Left colon (tissue), 2 donors: ENCODE data around the gene MAP3K9. TPM values are rescaled to one million over a fixed set of nuclear protein-coding genes. Genes with fewer than 3 reads are reported as not detected.

Experiments
- ATAC-seq: fragments of 200-7000 bp; cut with Tn5 transposase; one replicate; pipeline ENCODE4 v1.9.1; 2020; ENCODE audit warnings: mild to moderate bottlenecking, moderate library complexity
- DNase-seq, 2 donors: peaks; one replicate each; pipeline ENCODE4 v3.0.0-alpha.2; 2020
- intact Hi-C, 2 donors: fragments of 100-400 bp; cut with DNase I in 1 of 2; cut with micrococcal nuclease in 1 of 2; formaldehyde crosslinking; loops; one replicate each; pipeline versions ENCODE4 v1.11.2 to v1.14.0; 2022; cut with DNase I, micrococcal nuclease
- total RNA-seq, 2 donors: library from RNA; stranded (reverse); fragmentation: NEBNext Ultra II Directional; extraction: Animal tissue kit (Norgen Biotek cat#: 25700); gene quantifications; one replicate each; pipeline ENCODE4 v1.2.1, GENCODE V29; 2021
- donor health status: DM: no; HTN: no; CAD: no.
- donor health status: DM: yes; HTN: yes; CAD: no.

The MAP3K9 gene
- total RNA-seq, 2 donors from 2014 or later: 10.0 to 12.4 TPM

DNA sequence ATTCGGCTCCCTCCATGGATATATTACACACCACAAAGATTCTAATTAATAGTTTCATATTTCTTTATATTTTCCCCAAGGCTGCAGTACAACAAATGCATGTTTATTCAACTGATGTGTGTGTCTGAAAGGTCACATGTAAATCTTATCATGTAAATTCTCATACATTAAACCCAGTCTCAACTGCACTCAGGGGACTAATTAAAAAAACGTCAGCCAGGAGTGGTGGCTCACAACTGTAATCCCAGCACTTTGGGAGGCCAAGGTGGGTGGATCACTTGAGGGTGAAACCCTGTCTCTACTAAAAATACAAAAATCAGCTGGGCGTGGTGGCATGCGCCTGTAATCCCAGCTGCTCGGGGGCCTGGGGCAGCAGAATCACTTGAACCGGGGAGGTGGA, 67.8 kb downstream of the MAP3K9 start:
- ATAC-seq (no peak), DNase-seq (no peak)
- intact Hi-C loops: no loop called here

DNA sequence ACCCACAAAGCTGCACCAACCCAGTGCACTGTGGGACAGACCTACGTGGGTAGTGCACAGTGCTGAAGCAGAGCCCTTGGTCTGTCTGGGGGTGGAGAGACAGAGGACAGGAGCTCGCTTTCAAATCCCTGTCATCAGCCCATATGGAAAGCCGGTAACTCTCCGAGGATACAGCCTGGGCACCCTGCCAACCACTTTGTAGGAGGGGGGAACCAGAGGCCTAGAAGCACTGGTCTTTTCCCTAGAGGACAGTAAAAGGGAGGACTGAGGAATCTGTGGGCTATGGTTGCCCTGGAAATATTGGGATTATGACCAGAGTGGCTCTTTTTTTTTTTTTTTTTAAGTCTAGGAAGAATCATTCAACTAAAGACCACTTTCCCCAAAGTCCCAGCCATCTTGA, 74.3 kb downstream of the MAP3K9 start:
- intact Hi-C loops: no loop called here
- ATAC-seq (no peak), DNase-seq (no peak)

DNA sequence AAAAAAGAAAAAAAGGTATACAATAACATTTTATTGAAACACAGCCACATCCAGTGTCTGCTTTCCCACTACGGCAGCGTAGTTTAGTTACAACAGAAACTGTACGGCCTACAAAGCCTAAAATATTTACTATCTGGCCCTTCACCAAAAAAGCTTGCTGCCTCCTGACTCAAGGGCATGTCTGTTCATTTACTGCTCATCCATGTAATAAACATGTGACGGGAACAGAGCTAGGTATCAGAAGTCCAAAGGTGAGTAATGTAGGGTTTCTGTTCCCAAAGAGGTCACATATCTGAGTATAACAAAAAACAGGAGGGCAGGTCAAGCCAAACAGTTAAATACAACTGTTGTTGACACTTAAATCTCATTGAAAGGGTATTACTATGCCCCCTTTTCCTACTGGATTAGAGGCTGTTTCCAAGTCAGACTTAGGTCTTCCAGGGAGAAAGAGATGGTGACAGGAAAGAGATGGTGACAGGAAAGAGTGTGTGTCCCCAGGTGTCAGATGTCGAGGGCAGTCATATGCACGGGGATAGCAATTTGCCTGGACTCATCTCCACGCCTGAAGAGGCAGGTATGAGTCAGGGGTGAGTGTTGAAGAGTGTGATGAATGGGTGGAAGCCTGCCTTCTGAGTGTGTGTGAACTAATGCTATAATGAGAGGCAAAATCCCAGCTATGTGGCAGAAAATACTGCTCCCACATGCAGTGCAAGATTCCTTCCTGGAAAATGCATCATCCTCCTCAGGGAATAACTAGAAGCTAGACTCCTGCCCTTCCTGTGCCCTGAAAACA, 77.7 kb downstream of the MAP3K9 start:
- ATAC-seq (peak; percentile 37), DNase-seq (no peak)
- intact Hi-C loops: no loop called here

- intact Hi-C loops: no loop called here
Observed at GRCh38 chr14:70730393-70730792, 78.9 kb downstream of the MAP3K9 start.

GRCh38 chr14:70726651-70727375, 82.5 kb downstream of the MAP3K9 start:
- ATAC-seq: no peak
- DNase-seq: no peak
- intact Hi-C loops: no loop called here

More at GRCh38 chr14:70730393-70730792, 78.9 kb downstream of the MAP3K9 start:
- ATAC-seq: no peak
- no peak for DNase-seq

GRCh38 chr14:70724944-70725343, 84.4 kb downstream of the MAP3K9 start:
- intact Hi-C loops: no loop called here
- DNase-seq (no peak), ATAC-seq (no peak)

DNA sequence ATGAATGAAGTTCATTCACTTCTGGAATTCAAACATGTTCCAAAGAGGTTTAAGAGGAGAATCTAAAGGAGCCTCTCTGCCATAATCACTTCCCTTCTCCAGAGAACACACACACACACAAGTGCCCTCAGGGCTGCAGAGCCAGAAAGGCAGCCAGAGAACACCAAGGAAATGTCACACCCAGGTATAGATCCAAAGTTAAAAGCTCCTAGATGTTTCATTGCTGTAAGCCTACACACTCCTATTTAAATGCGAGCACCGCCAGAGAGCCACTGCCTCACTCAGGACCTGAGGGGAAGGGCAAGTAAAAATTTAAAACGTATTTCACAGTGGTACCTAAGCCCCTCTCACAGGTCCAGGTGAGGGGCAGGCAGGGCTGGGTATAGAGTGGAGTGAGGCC, 85.2 kb downstream of the MAP3K9 start:
- ATAC-seq (no peak), DNase-seq (no peak)
- intact Hi-C loops: no loop called here

- DNase-seq (no peak), ATAC-seq (no peak)
- intact Hi-C loops: no loop called here
Observed at GRCh38 chr14:70723276-70723675, 86.0 kb downstream of the MAP3K9 start.

GRCh38 chr14:70722418-70722817, 86.9 kb downstream of the MAP3K9 start:
- ATAC-seq (peak; percentile 30), DNase-seq (no peak)
- intact Hi-C loops: no loop called here

GRCh38 chr14:70721542-70721941, 87.8 kb downstream of the MAP3K9 start:
- ATAC-seq (no peak), DNase-seq (no peak)
- intact Hi-C loops: no loop called here

- intact Hi-C loops: no loop called here
- ATAC-seq (peak; percentile 42), DNase-seq (no peak)
Observed at GRCh38 chr14:70718383-70719118, 90.8 kb downstream of the MAP3K9 start.

- intact Hi-C loops: no loop called here
- DNase-seq (no peak), ATAC-seq (peak; percentile 64)
Observed at GRCh38 chr14:70716958-70717357, 92.4 kb downstream of the MAP3K9 start.

DNA sequence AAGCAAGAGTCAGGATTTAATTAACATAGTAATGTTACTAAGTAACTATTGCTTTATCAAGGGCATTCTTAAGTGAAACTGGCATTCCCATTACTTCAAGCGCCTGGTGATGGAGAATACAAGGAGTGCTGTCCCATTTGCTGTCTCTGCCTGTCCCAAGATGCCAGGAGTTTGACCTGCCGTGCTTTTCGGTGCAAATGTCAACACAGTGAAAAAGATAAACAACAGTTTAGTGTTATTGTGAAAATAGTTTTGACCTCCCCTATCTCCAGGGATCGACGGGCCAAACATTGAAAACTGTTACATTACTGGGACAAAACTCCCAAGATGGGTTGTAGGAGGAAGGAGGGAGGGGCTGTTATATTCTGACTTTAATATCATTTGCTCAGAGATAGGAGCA, 92.8 kb downstream of the MAP3K9 start:
- DNase-seq (no peak), ATAC-seq (no peak)
- intact Hi-C loops: no loop called here

GRCh38 chr14:70714055-70714550, 95.2 kb downstream of the MAP3K9 start:
- ATAC-seq (no peak), DNase-seq (peak in 1 of 2 donors; percentile 58)
- intact Hi-C loops: no loop called here

DNA sequence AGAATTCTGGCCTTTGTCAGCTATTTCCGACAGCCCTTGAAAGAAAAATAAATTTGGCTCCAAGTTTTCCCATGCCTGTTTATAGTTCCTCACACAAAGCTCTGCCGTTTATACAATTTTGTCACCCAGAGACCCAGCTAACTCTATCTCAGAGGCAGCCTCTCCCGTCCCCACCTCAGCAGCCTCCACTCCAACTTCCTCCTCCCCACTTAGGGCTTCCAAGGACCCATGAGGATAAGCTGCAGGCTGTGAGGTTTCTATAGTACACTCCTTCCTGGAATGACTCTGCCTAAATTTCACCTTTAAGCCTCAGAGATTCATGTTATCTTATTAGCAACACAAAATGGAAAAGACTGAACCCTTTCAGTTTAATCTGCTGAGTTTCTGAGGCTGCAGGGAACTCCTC, 95.8 kb downstream of the MAP3K9 start:
- no peak for DNase-seq
- no peak for ATAC-seq
- intact Hi-C loops: no loop called here

- DNase-seq (no peak), ATAC-seq (no peak)
- intact Hi-C loops: no loop called here
Observed at GRCh38 chr14:70713096-70713495, 96.2 kb downstream of the MAP3K9 start.

- DNase-seq (no peak), ATAC-seq (no peak)
- intact Hi-C loops: no loop called here
Observed at GRCh38 chr14:70711451-70711850, 97.9 kb downstream of the MAP3K9 start.

DNA sequence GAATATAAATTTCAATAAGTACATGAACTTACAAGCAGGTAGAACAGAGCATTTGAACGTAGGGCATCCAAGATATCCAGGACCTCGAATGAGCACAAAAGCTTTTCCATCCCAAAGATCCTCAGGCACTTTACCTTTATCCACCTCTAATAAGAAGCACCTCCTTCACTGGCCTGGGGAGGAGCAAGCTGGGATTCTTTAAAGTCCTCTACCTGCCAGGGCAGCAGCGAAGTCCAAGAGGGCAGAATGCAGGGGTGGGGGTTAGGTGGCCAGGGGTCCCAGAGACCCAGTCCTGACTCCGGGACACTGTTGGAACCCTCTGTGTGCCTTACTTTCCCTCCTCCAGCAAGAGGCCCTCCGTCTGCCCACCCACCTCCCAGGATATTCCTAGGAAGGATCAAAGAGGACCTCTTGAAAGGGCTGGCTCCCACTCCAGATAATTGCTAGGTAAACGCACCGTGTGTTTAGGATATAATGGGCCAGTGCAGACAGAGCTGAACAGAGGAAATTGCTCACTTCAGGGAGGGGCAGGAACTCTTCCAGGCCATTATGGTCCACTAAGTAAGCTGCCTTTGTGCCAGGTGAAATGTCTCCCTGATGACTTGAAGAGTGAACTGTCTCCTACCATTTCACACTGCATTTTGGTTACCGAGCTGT, 99.5 kb downstream of the MAP3K9 start:
- no peak for DNase-seq
- intact Hi-C loops: no loop called here
- ATAC-seq: peak; percentile 43
